ENCODE measurements around the gene TCF7L1.
A peak's percentile ranks its signal among the peaks of the same experiment; 100 is the strongest.
"Not testable (repeated sequence)": the region's sequence is repeated elsewhere in the genome, so short reads cannot be mapped to it uniquely, and the experiment has no call there.

The TCF7L1 gene

DNA sequence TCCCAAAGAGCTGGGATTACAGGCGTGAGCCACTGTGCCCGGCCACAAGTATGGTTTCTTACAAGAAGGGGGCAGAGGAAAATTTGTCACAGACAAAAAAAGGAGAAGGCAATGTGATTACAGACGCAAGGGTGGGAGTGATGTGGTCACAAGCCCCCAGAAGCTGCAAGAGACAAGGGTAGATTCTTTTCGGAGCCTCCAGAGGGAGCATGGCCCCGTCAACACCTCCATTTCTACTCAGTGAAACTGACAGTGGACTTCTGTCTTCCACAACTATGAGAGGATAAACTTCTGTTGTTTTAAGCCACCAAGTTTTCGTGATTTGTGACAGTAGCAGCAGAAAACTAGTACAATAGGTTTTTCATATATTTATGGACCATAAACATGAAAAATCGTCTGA, 2.1 kb upstream of the TCF7L1 start:
- no peak for DNase-seq

GRCh38 chr2:85132397-85132796, 795 bp upstream of the TCF7L1 start:
- DNase-seq = no peak

GRCh38 chr2:85133751-85134254, 611 bp downstream of the TCF7L1 start:
- peak; percentile 91 for DNase-seq

DNA sequence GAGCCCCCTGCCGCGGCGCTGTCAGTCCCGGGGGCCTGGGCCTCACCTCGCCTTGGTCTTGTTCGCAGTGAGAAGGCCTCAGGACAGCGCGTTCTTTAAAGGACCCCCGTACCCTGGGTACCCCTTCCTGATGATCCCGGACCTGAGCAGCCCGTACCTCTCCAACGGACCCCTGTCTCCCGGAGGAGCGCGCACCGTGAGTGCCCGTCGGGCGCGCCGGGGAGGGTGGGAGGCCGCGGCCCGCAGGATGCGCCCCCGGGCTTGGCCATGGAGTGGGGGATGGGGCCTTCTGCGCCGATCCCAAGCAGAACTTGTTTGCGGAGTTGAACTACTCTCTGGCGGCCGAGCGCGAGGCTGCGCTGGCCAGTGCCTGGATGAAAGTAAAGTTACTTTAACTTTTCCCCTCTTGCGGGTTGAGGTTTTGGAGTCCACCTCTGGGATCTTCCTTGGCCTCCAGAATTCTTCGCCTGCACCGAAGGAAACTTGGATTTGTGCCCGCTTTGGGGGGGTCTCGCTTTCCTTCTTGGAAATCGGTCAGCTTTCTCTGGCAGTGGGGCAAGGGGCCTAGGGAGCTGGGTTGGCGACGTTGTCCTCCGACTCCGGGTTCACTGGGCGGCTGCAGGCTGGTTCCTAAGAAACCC, 1.2 kb downstream of the TCF7L1 start:
- DNase-seq = no peak

DNA sequence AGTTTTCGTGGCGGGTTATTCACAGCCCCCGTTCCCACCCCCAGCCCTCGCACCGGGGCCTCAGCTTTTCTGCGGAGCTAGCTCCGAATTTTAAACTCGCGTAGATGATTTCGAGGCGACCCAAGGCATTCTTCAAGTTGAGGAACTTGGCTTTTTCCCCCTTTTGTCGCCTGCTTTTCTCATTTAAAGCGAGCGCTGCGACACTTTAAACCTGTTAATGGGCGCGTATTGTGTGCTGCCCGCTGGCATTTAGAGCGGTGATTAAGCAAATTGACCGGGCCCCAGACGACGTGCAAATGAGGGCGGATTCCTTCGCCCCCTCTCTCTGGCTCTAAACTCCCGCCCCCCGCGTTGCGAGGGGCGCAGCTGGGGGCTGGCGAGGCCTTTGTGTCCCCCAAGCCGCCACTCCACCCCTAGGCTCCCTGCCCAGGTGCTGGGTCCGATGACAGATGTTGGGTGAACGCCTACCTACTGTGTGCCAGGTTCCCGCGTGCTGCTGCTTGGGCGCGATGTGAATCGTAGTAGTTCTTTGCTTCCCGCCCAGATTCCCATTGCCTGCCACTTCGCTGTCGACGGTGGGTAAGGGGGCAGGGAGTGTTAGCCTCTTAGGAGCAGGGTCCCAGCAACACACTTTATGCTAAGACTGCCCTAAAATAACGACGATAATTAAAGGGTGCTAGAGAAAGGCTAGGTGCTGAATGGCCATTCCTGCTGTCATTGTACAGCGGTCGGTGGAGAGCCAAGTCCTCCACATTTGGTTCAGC, 1.9 kb downstream of the TCF7L1 start:
- peak; percentile 61 for DNase-seq

DNA sequence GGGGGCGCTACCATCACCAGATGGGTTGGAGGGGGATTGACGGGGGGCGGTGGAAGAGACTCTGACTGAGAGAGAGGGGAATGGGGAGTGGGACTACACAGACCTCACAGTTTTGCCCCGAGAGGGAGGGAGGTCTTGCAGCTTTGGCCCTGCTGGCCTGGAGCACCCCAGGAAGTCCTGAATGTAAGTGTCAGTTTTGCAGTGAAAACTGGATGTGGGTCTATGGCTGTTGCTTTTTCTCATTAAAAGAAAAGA, 2.4 kb downstream of the TCF7L1 start:
- DNase-seq = no peak

DNA sequence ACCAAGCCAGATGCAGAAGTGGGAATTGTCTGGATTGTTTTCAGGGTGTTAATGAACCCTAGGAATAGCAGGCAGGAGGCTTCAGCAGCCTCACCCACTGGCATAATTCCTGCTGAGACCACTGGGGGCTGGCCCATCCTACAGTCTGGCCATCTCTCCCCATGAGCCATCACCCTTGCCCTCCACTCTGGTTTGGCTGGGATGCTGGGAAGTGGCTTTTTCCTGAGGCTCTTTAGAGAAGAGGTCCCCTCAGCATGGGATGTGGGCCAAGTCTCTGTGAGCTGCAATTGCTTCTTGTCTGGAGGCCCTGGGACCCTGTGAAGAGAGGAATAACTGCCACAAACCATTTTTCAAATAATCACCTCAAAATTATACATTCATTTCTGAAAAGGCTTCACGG, 4.0 kb downstream of the TCF7L1 start:
- no peak for DNase-seq

DNA sequence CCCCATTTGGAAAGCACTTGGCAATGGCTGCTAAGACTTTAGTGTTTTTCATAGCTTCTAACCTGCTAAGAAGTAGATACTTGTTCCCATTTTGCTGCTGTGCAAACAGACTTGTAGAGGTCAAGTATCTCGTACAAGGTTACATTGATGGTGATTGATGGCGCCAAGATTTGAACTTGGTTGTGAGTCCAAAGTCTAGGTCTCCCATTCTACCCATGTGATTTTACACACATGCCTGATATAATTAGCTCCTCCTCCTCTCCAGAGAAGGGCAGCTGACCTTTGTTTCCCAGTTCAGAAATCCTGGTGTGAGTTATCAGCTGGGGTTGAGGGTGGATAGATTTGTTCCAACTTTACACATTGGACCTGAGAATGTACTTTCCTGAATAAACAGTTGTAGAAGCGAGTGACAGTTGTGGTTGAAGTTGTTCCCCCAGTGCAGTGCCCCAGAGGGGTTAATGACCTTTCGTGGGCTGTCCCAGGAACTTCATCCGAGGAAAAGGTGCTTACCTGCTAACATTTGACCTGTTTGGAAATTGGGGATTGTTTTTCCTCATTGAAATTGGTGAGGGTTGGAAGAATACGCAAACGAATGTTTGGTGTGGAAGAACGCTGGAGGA, 10.4 kb downstream of the TCF7L1 start:
- DNase-seq = no peak

DNA sequence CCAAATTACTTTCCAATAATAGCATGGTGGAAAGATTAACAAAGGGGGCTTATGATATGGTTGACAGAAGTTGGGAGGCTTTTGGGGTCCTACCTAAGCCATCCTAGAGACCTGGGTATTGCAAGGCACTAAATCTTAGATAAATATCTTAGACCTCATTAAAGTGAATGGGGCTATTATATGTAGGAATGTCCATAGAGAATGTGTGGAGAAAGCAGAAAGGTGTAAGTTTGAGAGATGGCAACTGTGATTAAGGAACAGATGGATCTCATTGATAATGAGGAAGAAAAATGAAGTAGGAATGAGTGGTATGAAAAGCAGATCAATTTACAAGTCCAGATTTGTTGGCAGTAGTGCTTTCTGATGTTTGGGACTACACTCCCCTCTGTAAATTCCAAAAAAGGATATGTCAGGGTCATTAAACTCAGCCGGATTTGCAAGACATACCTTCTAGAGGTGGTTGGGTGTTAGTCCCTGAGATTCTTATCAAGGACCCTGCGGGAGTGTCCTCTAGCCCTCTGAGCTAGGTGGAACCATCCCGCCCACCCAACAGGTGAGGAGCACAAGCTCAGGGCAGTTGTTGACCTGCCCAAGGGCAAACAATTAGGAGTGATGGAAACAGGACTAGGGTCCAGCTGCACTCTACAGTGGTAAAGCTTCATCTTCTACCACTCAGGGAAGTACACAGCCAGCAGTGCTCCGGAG, 12.1 kb downstream of the TCF7L1 start:
- no peak for DNase-seq

DNA sequence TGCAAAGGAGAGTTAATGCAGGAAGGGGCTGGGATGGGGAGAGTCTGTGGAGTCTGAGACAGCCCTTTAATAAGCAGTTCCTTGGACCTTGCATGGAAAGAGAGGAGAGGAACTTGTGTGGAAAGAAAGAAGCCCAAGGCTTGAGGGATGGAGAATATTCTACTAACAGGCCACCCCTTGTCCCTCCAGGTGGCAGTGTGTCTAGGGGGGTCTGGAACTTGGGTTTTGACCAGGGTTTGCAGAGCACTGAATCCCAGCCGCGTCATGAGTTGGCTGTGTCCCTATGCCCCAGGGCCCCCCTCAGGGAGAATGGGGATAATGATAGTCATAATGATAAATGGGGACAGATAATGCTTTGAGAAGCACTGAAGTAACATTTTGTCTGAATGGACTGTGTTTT, 15.0 kb downstream of the TCF7L1 start:
- DNase-seq = no peak

DNA sequence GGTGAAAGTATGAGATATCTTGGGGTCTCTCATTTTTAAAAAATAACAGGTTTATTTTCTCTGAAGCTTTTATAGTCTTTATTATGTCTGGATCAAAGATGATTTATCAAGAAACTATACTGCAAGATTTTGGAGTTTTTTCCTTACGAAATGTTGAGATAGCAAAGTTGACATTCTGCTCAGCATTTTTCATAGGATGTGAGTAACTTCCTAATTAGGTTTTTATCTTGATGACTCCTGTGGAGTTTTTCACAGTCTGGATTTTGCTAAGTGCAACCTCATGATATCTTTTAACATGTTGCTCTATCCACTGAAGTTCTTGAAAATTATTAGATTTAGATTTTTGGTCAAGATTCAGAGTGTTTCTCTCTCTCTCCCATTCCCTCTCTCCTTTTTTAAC, 17.8 kb downstream of the TCF7L1 start:
- no peak for DNase-seq

GRCh38 chr2:85152895-85153294, 19.7 kb downstream of the TCF7L1 start:
- no peak for DNase-seq

GRCh38 chr2:85154048-85154753, 21.0 kb downstream of the TCF7L1 start:
- no peak for DNase-seq

DNA sequence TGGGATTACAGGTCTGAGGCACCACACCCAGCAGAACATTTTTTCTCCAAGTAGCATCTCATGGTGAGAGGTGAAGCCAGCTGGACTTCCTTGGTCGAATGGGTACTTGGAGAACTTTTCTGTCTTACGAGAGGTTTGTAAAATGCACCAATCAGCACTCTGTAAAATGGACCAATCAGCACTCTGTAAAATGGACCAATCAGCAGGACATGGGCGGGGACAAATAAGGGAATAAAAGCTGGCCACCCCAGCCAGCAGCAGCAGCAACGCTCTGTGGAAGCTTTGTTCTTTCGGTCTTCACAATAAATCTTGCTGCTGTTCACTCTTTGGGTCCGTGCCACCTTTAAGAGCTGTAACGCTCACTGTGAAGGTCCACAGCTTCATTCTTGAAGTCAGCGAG, 21.9 kb downstream of the TCF7L1 start:
- DNase-seq = not testable (repeated sequence)

- DNase-seq = no peak
Measured at GRCh38 chr2:85156153-85156552, 23.0 kb downstream of the TCF7L1 start.

GRCh38 chr2:85156619-85157018, 23.4 kb downstream of the TCF7L1 start:
- no peak for DNase-seq

GRCh38 chr2:85157345-85157744, 24.2 kb downstream of the TCF7L1 start:
- DNase-seq = no peak

- no peak for DNase-seq
Measured at GRCh38 chr2:85158559-85159273, 25.5 kb downstream of the TCF7L1 start.

DNA sequence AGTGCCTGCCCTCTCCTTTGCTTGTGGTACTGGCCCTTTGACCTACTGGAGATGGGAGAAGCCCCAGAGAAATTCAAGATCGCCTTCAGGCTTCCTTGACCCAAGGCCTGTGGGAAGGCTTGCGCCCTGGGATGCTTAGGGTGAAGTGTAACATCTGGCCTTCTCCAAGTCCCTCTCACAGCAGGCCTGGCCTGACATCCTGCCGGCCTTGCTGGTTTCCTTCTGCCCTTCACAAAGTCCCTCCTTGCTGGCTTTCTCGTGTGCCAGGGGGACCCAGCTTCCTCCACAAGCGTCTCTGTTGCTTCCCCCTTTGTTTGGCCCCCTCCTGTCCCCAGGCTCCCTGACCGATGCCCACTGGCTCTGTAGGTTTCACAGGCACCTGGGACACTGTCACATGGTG, 26.4 kb downstream of the TCF7L1 start:
- no peak for DNase-seq

- DNase-seq = no peak
Measured at GRCh38 chr2:85160966-85161960, 28.1 kb downstream of the TCF7L1 start.

All from right kidney (tissue), 1 donor.